ENCODE data around the gene PKIG.

GRCh38 chr20:44662261-44662660 is 79.9 kb downstream of the PKIG start:
- TF ChIP-seq CTCF (IDR thresholded peaks at IDR 0.05; ENCODE audit: borderline replicate concordance, extremely low read depth, low read length, poor library complexity, severe bottlenecking) (no peak), EZH2 (IDR thresholded peaks at IDR 0.05; ENCODE audit: borderline replicate concordance, low read depth, low read length, severe bottlenecking) (no peak)
